ENCODE data around the gene CSF3.

Gene CSF3

DNA sequence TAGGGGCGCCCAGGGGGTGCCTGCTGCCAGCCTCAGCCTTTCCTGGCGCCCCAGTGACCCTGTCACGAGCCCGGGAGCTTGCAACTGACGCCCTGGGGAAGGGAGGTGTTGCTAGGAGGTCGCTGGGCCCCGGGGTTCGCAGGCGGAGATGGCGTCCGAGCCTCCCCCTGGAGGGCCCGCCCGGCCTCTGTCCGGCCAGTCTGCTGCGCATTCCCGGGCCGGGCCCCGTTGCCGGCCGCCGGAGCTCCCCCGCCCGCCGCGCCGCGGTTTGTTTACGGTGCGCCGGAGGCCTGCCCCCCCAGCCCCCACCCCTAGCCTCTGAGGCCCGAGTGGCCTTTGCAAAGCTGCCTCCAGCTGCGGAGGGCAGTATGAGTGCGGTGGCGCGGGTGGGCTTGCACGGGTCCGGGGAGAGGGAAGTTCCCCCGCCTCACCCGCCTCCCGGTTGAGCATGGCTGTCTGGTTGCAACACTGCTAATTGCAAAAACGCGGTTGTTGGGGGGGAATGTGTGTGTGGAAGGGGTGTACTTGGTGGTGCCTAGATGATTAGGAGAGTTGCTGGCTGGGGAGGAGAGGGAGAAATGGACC lies 48.0 kb downstream of the CSF3 start:
- no peak for DNase-seq

DNA sequence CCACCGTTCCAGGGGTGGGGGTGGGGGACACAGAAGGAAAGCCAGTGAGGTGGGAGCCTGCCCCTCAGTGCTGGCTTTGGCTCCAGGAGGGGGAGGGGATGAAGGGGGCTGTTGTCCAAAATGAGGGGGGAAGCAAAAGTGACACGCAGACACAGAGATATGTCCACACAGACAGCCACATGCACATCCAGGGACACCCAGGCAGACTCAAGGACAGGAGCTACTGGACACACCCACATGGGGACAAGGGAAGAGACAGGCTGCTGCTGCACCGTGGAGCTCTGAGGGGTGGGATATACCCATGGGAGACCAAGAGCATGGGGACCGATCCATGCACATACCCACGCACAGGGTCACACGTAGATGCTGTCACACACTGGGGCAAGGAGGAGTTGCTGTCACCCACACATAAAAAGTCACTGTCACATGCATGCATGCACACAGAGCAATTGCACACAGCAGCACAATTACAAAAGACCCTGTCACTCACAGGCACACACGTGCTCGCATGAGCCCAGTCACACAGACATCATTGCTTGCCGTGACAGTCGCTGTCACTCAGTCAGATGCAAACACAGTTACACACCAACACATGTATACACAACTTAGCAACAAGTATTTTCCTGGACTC lies 48.8 kb downstream of the CSF3 start:
- DNase-seq: no peak

- DNase-seq: no peak
Measured at GRCh38 chr17:40064971-40065768, 49.9 kb downstream of the CSF3 start.

- no peak for DNase-seq
Measured at GRCh38 chr17:40065769-40066510, 50.7 kb downstream of the CSF3 start.
